Skin of body (tissue), 2 donors: Measurements from ENCODE around the gene CNP. TPM values are rescaled to one million over a fixed set of nuclear protein-coding genes. Genes with fewer than 3 reads are reported as not detected.

Experiments used
- DNase-seq: peaks from one replicate; lab custom pipeline; 2025; lab: John Stamatoyannopoulos, UW
- total RNA-seq: library from RNA; depleted of rRNA; stranded (reverse); fragments of >200 nt; gene quantifications from one replicate; pipeline ENCODE4 v1.2.3, GENCODE V29; 2014

CNP gene
- total RNA-seq, 1 donor from 2014 or later: 34.0 TPM

DNA sequence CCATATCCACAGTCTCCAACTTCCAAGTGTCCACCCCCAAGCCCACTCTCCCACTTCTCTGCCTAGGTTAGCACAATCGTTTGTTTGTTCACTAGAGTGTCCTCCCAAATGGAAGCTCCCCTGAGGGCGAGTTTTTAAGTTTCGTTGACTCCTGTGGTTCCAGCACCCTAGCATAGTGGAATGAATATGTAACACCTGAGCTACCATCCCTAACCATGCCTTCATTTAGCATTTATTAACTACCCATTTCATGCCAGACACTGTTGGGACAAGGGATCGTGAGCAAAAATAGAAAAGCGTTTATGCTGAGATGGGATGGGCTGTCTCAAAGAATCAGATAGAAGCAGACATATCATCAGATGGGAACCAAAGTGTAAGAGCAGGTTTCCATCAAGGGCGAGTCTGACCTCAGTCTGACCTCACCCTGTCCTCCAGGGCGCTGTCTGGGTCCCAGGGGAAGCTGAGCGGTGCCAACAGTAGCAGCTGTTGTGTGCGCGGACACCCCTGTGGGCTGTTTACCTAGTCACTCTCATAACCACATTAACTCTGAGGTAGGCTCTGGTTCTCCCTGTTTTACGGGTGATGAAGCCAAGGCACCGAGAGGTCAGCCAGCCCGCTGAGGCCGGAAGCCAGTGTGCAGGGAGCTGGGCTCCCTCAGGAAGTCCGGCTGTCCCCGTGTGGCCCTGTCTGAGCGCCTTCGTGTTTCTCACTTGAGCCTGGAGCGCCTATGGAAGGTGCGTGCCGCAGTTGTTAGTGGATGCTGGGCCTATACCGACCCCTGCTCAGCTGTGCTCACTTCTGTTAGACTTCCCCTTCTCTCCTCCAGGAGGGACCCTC lies 6.2 kb downstream of the CNP start:
- DNase-seq: no peak

DNA sequence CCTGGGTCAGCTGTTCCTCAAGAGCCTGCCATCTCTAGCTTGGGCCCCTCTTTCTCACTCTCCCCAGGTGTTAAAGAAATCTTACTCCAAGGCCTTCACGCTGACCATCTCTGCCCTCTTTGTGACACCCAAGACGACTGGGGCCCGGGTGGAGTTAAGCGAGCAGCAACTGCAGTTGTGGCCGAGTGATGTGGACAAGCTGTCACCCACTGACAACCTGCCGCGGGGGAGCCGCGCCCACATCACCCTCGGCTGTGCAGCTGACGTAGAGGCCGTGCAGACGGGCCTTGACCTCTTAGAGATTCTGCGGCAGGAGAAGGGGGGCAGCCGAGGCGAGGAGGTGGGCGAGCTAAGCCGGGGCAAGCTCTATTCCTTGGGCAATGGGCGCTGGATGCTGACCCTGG lies 6.8 kb downstream of the CNP start:
- DNase-seq: no peak

DNA sequence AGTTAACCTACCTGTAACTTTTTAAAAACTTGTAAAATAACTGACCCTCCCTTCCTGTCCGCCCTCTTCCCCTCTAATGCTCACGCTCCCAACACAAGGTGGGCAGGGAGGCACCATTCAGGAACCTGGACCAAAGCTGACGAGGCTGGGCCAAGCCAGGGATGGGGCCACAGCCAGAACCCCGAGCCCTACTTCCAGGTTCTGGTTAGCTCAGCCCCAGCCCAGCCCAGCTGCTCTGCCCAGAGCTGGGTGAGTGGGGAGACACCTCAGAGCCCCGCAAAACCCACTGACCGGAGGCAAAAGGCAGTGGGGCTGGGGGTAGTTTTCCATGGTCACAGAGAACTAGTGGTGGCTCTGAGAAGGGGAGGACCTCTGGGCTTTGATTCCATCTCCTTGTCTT lies 7.4 kb downstream of the CNP start:
- no peak for DNase-seq

DNA sequence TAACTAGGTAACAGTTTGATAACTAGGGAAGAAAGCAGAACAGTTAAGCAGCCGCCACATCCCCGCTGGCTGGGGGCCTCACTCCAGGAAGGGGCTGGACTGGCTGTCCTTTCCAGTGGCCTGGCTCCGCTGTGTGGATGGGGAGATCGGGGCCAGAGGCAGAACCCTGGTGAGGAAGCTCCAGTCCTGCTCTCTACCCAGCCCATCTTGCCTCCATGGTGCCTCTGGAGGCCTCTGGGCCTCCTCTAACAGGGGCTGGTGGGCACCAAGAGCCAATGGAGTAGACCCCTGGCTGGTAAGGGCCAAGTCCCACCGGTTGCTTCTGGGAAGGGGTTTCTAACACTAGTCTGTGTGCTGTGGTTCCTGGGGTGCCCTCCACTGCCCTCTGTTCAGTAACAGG lies 8.1 kb downstream of the CNP start:
- DNase-seq: no peak

DNA sequence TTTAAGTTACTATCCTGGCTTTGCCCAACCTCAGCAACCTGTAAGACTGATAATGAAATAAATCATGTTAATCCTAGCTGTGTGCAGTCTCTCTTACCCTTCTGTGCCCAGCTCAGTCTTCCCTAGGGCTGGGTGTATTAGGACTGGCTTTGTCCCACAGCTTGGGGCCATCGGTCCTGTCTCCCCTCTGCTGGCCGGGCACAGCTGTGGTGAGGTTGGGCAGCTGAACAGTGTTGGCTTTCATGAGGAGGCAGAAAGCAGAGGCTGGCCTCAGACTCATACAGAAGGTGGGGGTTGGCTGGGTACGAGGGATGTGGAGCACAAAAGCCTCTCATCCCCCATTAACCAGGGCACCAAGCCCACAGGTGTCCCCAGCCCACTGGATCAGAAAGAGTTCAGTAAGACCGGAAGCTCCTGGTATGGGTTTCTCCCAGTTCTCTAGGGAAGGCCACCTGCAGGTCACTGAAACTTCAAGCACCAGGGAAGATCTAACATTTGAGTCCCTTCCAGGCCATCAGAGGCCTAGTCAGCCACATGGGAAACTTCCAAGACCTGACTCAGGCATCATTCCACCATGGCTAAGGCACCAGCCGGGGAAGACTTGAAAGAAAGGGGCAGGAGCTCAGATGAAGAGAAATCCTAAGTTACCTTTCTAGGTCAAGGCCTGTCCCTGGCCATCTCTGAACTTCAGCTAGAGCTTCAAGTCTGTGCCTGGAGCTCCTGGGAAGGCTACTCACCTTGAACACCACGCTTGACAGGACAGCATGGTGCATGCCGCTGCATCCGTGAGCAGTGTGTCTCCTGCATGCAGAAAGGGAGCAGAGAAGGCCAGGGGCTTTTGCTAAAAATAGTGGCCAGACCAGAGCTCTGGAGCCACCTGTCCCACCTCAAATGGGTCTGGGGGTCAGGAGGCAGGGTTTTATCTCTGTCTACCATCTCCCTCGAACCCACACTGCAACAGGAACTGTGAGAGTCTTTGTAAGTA lies 8.8 kb downstream of the CNP start:
- DNase-seq: no peak

DNA sequence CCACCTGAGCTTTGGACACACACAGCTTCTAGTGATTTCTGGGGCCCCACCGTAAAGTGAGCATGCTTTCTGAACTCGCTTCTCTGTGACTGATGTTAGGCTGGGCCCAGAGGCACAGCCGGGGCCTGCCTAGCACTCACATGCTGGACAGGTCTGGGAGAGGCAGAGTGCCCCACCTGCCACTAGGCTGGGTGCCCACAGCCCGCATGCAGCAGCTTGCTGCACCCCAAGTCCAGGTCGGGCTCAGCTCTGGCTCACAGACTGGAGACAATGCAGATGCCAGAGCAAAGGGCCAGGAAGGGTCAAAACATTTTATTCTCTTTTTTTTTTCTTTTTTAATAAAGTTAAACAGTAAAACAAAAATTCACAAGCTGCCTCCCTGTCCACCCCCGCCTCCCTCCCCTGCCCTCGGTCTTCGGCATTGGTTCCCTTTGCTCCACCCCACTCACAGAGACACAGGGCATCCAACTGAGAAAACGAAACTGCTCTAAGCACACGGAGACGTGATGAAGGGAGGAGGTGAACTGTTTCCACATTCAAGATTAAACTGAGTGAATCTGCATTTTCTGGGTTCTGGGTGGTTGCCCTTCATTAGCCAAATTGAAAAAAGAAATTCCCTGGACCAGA lies 9.7 kb downstream of the CNP start:
- no peak for DNase-seq

DNA sequence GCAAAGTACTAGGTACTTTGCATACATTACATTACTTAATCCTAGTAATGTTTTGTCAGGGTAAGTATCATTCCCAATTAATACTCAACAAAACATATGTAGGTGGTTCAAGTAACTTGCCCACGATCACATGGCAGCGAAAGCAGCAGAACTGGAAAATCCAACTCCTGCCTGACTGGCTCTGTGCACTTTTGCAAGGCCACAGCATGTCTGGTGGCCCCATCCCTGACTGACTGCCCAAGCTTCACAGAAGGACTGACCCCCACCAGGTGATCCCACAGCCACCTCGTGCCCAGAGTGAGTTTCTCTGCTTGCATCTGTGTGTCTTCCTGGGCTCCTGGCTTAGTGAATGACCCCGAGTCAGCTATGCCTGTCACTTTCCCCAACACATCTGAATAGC lies 11.4 kb downstream of the CNP start:
- no peak for DNase-seq

DNA sequence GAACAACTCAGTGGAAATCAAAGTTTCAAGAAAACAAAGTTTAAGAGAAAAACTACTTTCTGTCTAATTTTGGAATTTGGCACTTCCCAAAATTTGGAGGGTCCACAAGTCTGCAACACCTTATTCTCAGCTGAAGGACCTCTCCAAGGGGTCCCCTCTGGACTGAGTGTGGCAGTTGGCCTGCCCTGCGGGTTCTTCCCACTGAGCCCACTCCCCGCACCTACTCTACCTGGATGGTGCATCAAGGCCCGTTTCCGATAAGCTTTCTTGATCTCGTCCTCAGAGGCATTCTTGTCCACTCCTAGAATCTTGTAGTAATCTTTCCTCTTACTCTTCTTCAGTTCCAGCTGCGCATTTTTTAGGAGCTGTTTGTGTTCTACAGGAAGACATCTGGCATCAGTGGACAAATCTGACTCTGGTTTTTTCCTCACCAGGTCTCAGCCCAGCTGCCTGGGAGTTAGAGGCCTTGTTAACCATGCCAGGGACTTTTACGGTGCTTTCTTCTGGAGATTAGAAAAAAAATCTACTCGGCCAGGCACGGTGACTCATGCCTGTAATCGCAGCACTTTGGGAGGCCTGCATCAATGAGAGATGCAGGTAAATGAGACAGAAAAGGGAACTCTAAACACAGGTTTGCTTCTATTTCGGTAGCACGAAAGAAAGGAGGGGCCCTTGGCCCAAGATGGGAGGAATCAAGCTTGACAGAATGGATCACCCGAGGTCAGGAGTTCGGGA lies 15.6 kb downstream of the CNP start:
- DNase-seq: no peak

DNA sequence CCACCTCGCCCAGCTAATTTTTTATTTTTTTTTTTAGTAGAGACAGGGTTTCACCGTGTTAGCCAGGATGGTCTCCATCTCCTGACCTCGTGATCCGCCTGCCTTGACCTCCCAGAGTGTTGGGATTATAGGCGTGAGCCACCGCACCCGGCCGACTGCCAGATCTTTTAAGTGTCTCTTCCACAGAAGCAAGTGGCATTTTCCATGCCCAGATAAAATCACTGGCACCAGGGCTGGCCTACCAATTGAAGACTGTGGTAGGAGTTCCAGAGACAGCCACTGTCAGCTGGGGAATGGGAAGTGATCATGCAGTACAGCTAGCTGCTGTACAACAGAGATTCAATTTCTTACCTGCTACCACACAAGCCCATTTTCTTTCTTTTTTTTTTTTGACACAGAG lies 17.9 kb downstream of the CNP start:
- no peak for DNase-seq

DNA sequence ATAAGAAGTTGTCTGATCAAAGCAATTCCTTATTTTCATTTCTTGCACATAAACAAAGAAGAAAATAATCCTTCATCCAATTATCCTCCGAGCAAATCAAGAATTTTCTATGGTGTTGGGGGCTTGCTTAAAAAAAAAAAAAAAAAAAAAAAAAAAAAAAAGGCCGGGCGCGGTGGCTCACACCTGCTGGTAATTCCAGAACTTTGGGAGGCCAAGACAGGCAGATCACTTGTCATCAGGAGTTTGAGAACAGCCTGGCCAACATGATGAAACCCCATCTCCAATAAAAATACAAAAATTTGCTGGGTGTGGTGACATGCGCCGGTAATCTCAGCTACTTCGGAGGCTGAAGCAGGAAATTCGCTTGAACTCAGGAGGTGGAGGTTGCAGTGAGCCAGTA lies 19.3 kb downstream of the CNP start:
- DNase-seq: no peak

DNA sequence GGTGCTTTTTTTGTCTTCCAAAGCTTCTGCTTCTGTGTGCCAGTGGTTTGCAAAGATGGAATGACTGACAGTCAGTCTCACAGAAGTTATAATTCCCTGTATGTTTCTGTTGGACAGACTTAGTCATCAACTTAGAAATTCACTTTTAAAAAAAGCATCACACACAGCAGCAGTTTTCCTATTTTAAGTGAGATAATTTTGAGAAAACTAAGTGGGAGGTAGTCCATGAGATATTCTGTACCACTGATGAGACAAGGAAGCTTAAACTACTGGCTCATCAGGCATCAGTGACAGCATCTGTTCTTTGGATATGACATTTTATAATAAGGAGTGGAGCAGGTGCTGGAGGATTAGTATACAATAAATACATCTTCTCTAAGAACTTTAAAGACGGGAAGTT lies 20.0 kb downstream of the CNP start:
- DNase-seq: no peak

DNA sequence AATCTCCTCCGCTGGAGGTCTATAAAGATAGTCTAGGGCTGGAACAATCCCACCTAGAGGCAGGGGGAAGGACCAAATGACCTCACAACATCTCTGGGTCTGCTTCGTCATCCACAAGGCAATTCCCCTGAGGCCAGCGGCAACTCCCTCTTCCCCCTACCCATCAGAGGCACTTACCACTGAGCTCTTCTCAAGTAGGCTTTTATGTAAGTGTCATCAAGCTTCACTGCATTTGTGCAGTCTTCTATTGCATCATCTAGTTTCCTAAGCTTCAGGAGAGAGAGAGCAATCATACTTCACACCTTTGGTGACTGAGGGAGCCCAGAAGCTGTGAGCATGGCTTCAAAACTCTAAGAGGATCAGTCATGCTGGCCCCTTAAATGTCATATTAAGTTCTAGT lies 21.0 kb downstream of the CNP start:
- no peak for DNase-seq

DNA sequence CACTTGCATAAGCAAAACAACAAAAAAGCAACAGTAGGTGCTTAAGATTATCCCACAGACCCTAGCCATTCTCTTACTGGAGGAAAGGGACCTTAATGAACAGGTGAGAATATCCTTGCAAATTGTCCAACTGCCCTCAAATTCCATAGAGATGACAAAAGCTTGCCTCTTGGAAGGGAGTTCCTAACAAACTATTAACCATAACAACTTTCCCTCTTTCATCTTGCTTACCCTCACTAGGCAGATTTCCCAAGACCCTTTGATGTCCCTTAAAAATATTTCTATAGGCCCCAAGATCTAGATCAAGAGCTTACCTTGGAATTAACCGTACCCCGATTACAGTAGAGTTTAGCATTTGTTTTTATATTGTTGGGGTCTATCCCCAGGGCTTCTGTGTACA lies 21.8 kb downstream of the CNP start:
- no peak for DNase-seq

DNA sequence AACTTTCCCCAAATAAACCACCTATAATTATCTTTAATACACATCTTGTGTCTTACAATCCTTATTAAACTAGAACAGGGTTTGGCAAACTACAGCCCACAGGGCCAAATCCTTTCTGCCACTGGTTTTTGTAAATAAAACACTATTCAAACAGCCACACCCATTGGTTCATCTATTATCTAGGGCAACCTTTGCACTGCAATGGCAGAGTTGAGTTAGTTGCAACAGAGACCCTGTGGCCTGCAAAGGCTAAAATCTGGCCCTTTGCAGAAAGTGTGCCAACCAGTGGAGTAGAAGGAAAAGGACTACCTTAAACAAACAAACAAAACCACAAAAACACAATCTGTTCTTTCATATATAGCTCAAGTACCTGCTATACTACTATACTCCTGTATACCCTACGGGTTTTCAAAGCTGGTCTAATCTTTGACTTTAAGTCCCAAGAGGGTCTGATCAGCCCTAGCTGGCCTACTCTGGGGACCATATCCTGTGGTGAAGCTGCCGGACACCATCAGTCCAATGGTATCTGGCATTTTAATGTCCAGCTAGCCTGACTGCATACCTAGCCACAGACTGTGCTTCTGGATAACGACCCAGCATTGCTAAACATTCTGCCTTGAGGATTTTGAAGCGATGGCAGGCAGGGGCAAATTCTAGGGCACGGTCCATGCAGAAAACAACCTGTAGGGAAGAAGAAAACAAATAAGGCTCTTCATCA lies 23.3 kb downstream of the CNP start:
- no peak for DNase-seq

DNA sequence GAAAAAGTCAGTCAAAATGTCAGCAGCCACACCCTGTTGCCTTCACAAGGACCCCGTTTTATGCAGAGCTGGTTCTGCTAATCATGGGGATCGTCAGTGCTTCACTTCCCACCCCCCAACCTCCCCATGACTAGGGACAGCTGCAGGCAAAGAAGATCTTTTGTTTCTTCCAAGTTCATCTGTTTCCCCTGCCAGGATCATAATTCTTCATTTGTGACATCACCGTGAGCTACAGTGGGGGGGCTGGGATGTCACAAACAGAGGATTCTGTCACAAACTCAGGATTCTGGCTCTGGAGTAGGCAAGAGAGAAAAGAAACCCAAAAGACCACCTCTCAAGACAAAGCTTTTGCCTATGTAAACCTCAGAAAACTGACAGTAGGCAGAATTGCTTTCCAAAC lies 26.0 kb downstream of the CNP start:
- DNase-seq: peak; percentile 17

DNA sequence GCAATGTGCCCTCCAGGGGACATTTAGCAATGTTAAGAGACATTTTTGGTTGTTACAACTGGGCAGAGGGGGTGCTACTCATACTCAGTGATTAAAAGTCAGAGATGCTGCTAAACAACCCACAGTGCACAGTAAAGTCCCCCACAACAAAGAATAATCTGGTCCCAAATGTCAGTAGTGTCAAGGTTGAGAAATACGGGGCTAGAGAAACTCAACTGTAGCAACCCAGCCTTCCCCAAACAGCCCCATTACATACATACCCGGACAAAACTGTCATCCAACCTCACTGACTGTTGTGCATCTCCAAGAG lies 30.2 kb downstream of the CNP start:
- DNase-seq: no peak

DNA sequence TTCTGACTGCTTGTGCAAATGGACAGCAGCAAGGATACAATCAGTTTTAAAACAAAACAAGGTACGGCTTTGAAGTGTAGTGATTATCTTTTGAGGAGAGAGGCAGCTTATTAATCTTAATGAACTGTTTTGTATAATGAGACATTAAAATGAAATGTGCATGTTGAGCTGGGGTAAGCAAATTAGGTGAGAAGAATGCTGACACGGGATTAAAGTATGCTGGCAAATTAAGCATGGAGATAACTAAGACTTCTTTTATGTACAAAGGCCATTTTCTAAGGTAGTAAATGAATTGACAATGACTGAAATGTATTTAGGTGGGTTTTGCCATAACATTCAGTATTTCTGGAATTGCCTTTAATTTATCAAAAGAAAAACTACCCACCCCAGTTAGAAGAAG lies 31.9 kb downstream of the CNP start:
- DNase-seq: no peak

DNA sequence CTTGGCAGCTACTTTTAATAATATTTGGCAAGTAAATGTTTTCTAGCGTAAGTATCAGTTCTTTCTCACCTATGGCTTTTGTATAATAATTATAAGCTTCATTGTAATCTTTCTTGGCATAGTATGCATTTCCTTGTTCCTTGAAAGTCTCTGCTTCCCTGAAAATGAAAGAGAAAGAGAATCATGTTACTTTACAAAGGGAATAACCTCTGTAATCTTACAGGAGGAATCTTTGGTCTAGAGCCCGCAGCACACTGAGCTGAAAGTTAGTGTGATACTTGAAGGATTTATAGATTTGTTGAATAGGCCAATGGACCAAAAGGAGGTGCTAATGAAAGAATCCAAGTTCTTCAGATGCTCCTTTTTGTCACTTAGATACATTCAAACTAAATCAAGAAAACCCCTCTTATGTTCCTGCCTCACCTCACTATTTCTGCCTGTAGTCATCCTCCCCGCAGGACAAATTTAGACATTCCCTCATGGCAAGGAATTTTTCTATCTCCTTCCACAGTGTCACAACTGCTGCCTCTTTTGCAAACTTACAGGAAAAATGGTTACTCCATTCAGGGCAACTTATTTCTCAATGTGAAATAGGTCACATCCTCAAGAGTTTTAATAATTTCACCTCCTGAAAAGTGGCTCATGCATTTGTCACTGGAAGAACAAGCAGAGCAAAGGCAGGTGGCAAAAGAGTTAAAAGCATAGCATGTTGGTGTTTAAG lies 34.0 kb downstream of the CNP start:
- DNase-seq: no peak

DNA sequence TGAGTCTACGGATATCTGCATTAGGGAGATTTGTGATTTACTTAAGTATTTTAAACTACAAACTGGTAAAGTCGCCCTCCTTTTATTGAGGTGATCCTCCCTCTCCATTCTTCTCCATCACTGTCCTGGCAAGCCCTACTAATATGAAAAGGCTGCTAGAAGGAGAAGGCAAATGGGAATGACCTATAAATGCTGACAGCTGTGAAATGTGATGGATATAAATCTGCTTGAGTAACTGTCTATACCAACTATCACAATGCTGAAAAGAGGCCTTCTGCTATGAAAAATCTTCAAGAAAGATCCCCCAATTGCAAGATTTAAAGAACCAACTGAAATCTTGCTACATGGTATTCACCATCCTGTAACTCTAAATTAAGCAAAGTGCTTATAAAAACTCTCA lies 35.1 kb downstream of the CNP start:
- no peak for DNase-seq

DNA sequence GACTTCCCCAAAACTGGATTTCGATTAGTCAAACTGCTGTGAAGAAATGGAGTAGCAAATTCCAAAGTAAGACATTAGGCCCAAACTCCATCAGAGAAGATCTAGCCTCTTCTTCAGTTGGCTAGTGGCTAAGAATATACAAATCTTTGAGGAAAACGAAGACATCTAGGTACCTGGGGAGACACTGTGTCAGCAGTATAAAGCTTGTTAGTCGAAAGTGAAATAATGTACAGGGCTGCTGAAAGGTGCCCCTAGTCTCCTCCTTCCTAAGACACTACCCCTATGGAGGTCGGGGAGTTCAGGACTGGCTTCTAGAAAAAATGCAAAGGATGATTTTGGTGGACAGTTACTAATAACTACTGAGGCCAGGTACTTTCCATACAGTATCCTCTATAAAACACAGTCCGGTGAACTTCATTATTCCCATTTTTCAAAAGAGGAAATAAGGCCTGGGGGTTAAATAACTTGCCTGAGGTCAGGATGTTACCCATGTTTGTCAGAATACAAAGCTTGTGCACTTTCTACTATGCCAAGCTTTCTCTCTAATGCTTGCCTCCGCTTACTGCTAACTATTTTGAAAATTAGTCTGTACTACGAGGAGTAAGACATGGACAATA lies 35.7 kb downstream of the CNP start:
- DNase-seq: no peak
